T-helper 1 cell treated with Interleukin-12 subunit alpha and Interleukin-12 subunit beta and Interleukin-4 antibody, amounts not matched to agents 30 μg/mL and 1 μg/mL, for 36 hours (primary cell): Measurements from ENCODE around the gene ACTA2.

ENCODE experiments used
- H3K27ac Mint-ChIP-seq: one replicate; pipeline ENCODE4 v1.8.0; 2021; ENCODE audit warnings: mild to moderate bottlenecking, mixed read lengths
- H3K27me3 Mint-ChIP-seq: one replicate; pipeline ENCODE4 v1.8.0; 2021; ENCODE audit warnings: low read depth, mixed read lengths
- H3K36me3 Mint-ChIP-seq: one replicate; pipeline ENCODE4 v1.8.0; 2021; ENCODE audit warnings: low read depth, mixed read lengths
- H3K4me1 Mint-ChIP-seq: one replicate; pipeline ENCODE4 v1.8.0; 2021; ENCODE audit warnings: low read depth, mixed read lengths
- H3K4me3 Mint-ChIP-seq: one replicate; pipeline ENCODE4 v1.8.0; 2021; ENCODE audit warnings: mild to moderate bottlenecking, moderate library complexity, mixed read lengths
- H3K9me3 Mint-ChIP-seq: one replicate; pipeline ENCODE4 v1.8.0; 2021; ENCODE audit warnings: mixed read lengths

Gene ACTA2

DNA sequence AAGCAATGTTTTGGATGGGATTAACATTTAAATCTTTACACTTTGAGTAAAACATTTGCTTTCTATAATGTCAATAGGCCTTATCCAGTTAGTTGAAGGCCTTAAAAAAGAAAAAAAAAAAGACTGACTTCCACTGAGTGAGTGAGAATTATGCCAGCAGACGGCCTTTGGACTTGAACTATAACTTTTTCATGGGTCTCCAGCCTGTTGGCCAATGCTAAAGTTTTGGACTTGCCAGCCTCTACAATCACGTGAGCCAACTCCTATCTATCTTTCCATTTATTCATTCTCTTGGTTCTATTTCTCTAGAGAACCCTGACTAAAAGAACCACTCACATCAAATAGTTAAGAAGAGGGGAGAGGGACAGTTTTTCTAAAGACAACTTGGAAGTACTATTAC, 35.3 kb upstream of the ACTA2 start:
- Mint-ChIP-seq H3K27ac (peak overlapping the region; percentile 60), H3K4me3 (peak overlapping the region; percentile 28), H3K4me1 (peaks cover 51% of the 10 kb centered on the region), H3K36me3 (peaks cover 25% of the 10 kb centered on the region), H3K27me3 (no peaks in the 10 kb centered on the region), H3K9me3 (peaks cover 8% of the 10 kb centered on the region)

DNA sequence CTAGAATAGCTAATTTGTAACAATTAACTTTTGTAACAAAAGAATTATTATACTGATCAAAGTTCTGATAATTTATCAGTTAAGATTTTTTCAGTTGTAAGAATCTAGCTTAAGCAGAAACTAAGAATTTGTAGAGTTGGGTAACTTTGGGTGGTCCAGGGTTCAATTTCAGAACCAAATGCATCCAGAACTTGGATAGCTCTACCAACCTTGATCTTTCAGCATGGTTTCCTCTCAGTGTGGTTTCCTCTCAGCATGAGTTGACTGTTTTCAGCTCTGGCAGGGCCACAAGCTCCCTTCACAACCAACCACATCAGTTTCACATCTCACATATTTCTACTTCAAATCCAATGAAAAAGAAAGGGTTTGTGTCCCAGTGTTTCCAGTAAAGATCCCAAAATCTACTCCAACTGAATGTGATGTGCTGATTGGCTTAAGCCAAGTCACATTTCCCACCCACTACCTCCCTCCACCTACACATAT, 34.7 kb upstream of the ACTA2 start:
- Mint-ChIP-seq H3K4me3 (peak overlapping the region; percentile 58), H3K9me3 (peaks cover 8% of the 10 kb centered on the region), H3K27ac (peak overlapping the region; percentile 83), H3K27me3 (no peaks in the 10 kb centered on the region), H3K36me3 (peaks cover 22% of the 10 kb centered on the region), H3K4me1 (peaks cover 48% of the 10 kb centered on the region)

DNA sequence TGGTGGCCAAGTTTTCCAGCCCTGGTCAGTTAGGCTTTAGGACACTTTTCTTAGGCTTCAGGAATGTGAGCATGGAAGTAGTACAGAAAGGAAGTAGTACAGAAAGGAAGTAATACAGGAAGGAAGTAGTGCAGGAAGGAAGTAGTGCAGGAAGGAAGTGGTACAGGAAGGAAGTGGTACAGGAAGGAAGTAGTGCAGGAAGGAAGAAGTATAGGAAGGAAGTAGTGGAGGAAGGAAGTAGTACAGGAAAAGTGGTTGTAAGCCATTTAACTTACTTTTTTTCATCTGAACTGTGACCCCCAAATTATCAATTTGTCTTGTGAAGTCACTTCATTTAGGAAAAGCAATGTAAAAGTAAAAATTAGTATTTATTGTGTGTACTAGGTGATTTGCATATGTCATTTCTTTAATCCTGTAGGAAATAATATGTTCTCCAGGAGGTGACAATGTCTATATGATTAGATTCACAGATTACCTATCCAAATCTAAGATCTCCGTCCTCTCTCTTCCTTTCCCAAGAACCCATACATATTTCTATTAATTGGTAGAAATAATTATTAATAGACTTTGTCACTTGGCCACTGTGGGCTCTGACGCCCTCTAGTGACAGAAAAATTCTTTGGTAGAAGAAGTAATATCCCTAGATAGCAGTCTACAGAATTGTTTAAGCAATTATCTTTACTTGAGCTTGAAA, 34.1 kb upstream of the ACTA2 start:
- peaks cover 17% of the 10 kb centered on the region for H3K36me3 Mint-ChIP-seq
- H3K27ac Mint-ChIP-seq: peak overlapping the region; percentile 46
- H3K9me3 Mint-ChIP-seq: peaks cover 8% of the 10 kb centered on the region
- H3K4me1 Mint-ChIP-seq: peaks cover 46% of the 10 kb centered on the region
- no peaks in the 10 kb centered on the region for H3K27me3 Mint-ChIP-seq
- peak overlapping the region; percentile 43 for H3K4me3 Mint-ChIP-seq

DNA sequence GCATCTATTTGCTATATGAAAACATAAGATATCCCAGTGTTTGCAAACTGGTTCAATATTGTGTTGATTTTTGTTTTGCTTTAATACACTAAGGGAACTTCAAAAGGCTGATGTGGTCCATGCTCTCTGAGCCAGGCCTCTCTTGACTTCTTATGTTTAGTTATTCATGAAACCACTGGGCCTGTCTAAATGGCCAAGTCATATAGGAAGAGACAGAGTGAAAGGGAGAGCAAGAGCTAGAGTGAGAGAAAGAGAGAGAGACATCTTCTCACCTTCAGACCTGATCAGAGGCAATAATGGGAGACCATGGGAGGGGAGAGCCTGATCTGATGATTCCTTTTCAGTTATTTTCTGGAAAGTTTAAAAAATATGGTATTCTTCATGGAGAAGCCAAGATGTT, 32.0 kb upstream of the ACTA2 start:
- peaks cover 8% of the 10 kb centered on the region for H3K9me3 Mint-ChIP-seq
- no peak overlapping the region for H3K4me3 Mint-ChIP-seq
- H3K27ac Mint-ChIP-seq: no peak overlapping the region
- no peaks in the 10 kb centered on the region for H3K27me3 Mint-ChIP-seq
- H3K36me3 Mint-ChIP-seq: peaks cover 13% of the 10 kb centered on the region
- H3K4me1 Mint-ChIP-seq: peaks cover 38% of the 10 kb centered on the region

DNA sequence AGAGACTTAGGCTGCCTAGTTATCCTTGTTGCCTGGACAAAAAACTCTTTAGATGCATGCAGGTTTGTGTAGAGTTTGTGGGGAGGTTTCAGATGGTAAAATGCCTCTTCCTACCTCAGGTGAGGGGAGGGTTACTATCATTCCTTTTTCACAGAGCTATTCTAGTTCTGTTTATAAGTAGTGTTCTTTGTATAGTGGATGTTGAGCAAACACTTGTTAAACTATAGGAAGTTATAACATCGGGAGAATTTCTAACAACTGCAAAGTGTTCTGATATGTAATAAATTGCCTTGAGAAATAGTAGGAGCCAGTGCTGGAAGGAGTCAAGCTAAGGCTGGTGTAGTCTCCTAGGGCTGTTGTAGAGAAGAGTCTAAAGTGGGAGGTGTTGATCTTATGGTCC, 31.4 kb upstream of the ACTA2 start:
- no peaks in the 10 kb centered on the region for H3K27me3 Mint-ChIP-seq
- peaks cover 11% of the 10 kb centered on the region for H3K36me3 Mint-ChIP-seq
- peaks cover 36% of the 10 kb centered on the region for H3K4me1 Mint-ChIP-seq
- peaks cover 8% of the 10 kb centered on the region for H3K9me3 Mint-ChIP-seq
- no peak overlapping the region for H3K27ac Mint-ChIP-seq
- H3K4me3 Mint-ChIP-seq: no peak overlapping the region

DNA sequence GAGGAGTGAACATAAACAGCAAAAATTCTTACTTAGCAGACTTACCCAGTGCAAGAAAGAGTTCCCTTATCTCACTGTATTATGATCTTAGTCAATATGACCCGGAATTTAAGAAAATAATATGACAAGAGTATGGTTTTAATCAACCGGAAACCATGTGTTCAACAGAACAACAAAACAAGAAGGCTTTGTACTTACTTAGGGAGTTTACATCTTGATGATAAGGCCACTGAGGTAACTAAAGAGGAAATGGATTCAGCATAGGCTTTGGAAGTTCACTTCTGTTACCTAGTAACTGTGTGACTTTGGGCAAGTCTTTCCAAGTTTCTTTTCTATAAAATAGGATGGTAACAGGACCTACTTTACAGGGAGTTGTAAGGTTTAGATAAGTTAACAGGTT, 30.6 kb upstream of the ACTA2 start:
- no peak overlapping the region for H3K27ac Mint-ChIP-seq
- peaks cover 34% of the 10 kb centered on the region for H3K4me1 Mint-ChIP-seq
- peaks cover 11% of the 10 kb centered on the region for H3K36me3 Mint-ChIP-seq
- no peaks in the 10 kb centered on the region for H3K27me3 Mint-ChIP-seq
- peaks cover 8% of the 10 kb centered on the region for H3K9me3 Mint-ChIP-seq
- H3K4me3 Mint-ChIP-seq: no peak overlapping the region

DNA sequence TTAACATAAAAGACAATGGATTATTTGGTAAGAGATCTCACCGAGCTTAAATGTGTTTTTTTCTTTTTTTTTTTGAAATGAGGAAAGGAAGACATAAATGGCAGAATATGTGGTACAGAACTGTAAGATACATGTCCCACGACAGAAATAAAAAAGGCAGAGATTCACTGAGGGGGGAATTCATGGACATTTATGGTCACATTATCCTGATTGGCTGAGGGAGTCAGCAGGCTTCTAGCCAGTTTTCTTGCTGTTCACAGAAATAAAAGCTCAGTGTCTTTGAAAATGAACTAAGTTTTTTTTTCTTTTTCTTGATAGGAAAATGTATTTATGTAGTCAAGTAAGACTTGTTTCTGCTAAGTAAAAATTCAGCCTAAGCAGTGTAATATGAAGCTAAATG, 29.8 kb upstream of the ACTA2 start:
- Mint-ChIP-seq H3K4me1 (peaks cover 26% of the 10 kb centered on the region), H3K27ac (no peak overlapping the region), H3K36me3 (peaks cover 6% of the 10 kb centered on the region), H3K9me3 (peaks cover 8% of the 10 kb centered on the region), H3K27me3 (no peaks in the 10 kb centered on the region), H3K4me3 (no peak overlapping the region)

DNA sequence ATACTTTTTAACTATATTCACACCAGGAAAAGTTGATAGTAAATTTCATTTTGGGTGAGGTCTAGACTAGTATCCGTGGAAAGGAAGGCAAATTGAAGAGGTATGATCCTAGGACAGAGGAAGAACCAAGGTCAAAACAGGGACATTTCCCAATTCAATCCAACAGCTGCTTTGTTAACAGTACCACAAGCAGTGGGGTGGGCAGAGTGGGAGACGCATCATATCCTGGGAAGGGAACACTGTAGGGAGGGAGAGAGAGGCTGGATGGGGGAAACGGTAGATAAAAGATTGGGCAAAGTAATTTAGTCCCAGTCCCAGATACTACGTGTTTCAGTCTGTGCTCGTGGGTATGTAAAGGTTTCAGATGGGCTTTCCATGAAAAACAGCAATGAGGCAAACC, 28.9 kb upstream of the ACTA2 start:
- Mint-ChIP-seq H3K4me1 (peaks cover 22% of the 10 kb centered on the region), H3K4me3 (no peak overlapping the region), H3K36me3 (peaks cover 5% of the 10 kb centered on the region), H3K9me3 (peaks cover 5% of the 10 kb centered on the region), H3K27me3 (no peaks in the 10 kb centered on the region), H3K27ac (no peak overlapping the region)

DNA sequence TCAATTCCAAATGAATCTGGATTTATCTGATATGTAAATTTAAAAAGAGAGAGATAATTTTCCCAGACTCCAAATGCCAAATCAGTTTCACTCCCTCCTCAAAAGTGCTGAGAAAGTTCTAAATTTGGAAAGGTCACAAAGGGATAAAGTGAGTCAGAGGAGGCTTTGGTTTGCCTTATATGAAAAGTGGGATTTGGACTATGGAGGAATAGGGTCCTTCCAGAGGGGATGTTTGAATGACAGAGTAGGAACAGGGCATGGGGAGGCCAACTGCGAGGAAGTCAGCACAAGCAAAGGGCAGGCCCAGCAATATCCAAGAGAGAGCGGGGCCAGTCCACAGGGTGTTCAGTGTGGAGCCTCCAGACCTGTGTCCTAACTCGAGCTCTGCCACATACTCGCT, 28.2 kb upstream of the ACTA2 start:
- H3K27me3 Mint-ChIP-seq: no peaks in the 10 kb centered on the region
- peaks cover 5% of the 10 kb centered on the region for H3K36me3 Mint-ChIP-seq
- H3K27ac Mint-ChIP-seq: no peak overlapping the region
- H3K9me3 Mint-ChIP-seq: no peaks in the 10 kb centered on the region
- H3K4me1 Mint-ChIP-seq: peaks cover 20% of the 10 kb centered on the region
- H3K4me3 Mint-ChIP-seq: no peak overlapping the region

DNA sequence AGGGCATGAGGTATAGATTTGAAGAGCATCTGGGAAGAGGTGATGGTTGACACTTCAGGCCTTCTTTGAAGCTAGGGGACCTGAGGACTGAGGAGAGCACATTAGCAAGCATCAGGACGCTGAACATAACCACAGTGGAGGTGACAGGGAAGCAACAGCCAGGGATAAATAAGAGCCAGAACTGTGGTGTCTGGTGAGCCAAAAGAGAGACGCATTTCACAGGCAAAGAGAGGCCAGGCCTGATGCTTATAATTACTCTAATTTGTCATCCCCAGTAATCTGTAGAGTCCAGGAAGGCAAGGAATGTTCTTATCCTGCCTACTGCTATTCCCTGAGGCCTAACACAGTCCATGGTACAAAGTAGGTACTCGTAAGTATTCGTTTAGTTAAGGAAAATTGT, 27.7 kb upstream of the ACTA2 start:
- H3K27me3 Mint-ChIP-seq: no peaks in the 10 kb centered on the region
- H3K36me3 Mint-ChIP-seq: peaks cover 3% of the 10 kb centered on the region
- H3K4me3 Mint-ChIP-seq: no peak overlapping the region
- H3K9me3 Mint-ChIP-seq: no peaks in the 10 kb centered on the region
- no peak overlapping the region for H3K27ac Mint-ChIP-seq
- H3K4me1 Mint-ChIP-seq: peaks cover 18% of the 10 kb centered on the region

DNA sequence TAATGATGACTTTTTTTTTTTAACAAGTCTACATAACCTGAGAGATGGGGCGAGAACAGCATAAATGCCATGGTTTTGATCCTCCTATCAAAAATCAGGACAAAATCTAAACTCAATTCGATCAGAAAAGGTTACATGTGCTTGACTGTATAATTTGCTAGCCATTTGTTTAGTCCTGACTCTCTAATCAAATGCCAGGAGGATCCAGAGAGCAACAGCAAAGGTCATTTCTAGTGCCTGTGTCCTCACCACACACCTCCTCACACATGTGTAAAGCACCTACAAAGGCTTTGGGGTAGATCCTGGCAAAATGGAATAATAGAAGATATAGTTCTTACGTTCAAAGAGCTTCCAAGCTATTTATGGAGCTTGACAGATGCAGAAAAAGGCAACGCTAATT, 27.0 kb upstream of the ACTA2 start:
- Mint-ChIP-seq H3K4me3 (no peak overlapping the region), H3K27me3 (no peaks in the 10 kb centered on the region), H3K36me3 (peaks cover 4% of the 10 kb centered on the region), H3K27ac (no peak overlapping the region), H3K4me1 (peaks cover 18% of the 10 kb centered on the region), H3K9me3 (no peaks in the 10 kb centered on the region)

DNA sequence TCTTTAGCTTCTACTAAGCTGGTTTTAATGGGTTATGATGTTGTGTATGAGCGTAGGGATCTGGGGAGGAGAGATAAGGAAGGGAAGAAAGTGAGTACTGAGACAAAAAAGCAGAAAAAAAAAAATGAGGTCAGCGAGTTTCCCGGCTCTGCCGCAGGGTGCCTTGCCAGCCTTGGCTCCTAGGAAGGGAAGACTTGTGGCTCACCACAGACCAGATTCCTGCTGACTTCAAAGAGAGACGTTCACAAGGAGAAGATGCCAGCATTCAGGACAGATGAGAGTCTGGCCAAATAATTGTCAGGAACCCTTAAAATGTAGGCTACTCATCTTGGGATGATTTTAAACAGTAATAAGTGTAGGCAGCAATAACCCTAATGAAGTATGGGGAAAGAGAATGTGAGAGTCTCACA, 26.6 kb upstream of the ACTA2 start:
- Mint-ChIP-seq H3K27me3 (no peaks in the 10 kb centered on the region), H3K4me1 (peaks cover 15% of the 10 kb centered on the region), H3K27ac (no peak overlapping the region)

DNA sequence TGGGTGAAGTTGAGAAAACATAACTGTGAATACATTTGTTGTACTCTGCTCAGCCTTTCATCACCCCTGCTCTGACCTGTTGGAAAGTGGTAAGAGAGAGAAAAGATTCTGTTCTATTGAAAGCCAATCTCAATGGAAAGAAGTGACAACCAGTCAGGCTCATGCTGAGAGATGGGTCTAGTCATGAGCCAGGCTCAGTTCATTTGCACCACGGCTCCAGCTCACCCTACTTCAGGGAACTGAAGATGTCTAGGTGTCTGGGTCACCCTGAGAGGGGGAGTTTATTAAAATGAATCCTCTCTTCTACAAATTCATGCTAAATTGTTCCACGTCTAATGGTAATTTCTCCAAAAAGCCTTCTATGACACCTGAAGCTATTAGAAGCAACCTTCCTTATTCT, 25.9 kb upstream of the ACTA2 start:
- Mint-ChIP-seq H3K4me3 (no peak overlapping the region), H3K9me3 (no peaks in the 10 kb centered on the region), H3K4me1 (peaks cover 10% of the 10 kb centered on the region), H3K27ac (no peak overlapping the region), H3K36me3 (peaks cover 1% of the 10 kb centered on the region), H3K27me3 (no peaks in the 10 kb centered on the region)

More for the DNA sequence above, 26.6 kb upstream of the ACTA2 start:
- no peaks in the 10 kb centered on the region for H3K9me3 Mint-ChIP-seq
- H3K4me3 Mint-ChIP-seq: no peak overlapping the region
- H3K36me3 Mint-ChIP-seq: peaks cover 4% of the 10 kb centered on the region

DNA sequence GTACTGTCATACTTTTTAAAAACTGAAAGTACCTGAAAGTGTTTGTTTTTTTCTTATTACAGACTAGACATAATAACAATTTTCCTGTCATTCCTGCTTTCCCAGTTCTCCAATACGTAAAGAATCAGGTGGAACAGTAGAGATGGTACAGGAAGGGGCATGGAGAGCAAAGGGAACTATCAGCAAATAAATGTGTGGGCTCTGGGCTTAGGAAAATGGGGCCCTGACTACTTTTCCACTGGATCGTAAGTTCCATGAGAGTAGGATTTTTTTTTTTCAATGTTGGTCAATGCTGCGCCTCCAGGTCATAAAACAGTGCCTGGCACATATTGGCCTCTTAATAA, 22.8 kb upstream of the ACTA2 start:
- Mint-ChIP-seq H3K4me1 (peaks cover 10% of the 10 kb centered on the region), H3K27ac (peak overlapping the region; percentile 86), H3K9me3 (no peaks in the 10 kb centered on the region), H3K27me3 (peaks cover 6% of the 10 kb centered on the region), H3K36me3 (peaks cover 1% of the 10 kb centered on the region), H3K4me3 (peak overlapping the region; percentile 89)

DNA sequence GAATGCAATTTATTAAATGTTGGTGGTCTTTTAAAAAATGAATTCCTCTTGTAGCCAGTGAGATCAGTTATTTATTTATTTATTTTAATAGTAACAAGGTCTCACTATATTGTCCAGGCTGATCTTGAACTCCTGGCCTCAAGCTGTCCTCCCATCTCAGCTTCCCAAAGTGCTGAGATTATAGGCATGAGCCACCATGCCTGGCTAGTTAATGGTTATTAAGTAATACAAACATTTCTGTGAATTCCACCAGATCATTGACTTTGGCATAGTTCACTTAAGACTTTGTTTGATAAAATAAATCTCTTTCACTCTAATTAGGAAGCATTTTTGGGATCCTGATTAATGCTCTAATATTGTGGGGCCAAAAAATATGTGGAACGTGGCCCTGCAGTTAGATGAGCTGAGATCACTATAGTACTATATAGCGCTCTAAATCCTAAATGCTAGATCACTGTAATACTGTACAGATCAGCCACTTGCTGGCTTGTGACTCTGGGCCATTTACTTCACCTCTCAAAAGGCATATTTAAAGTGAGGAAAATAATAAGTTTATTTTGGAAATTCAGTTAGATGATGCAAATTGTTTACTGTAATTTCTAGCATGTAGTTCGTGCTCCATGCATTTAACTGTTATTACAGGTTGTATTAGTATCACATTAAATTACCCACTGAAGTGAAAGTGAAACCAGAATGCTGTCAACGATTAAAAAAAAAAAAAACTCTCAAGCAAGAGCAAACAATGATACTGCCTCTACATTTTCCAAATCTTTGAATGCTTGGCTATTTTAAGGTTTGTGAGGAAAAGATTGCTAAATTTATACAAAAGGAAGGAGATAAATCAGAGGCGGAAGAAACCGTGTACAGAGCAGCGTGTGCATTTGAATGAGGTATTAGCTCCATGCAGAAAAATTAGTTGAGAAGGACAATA, 22.1 kb upstream of the ACTA2 start:
- peak overlapping the region; percentile 89 for H3K4me3 Mint-ChIP-seq
- H3K27ac Mint-ChIP-seq: peak overlapping the region; percentile 86
- peaks cover 1% of the 10 kb centered on the region for H3K36me3 Mint-ChIP-seq
- peaks cover 10% of the 10 kb centered on the region for H3K4me1 Mint-ChIP-seq
- H3K9me3 Mint-ChIP-seq: no peaks in the 10 kb centered on the region
- peaks cover 8% of the 10 kb centered on the region for H3K27me3 Mint-ChIP-seq
